IPS DF 6.9 (cell line): Measurements from ENCODE around the gene VBP1.
A peak's percentile ranks its signal among the peaks of the same experiment; 100 is the strongest.

Experiments used
- DNase-seq: peaks from one replicate; pipeline ENCODE4 v3.0.0-alpha.2; 2013; ENCODE audit warnings: low read depth, low spot score
- H3K27ac ChIP-seq: one replicate; pipeline ENCODE4 v1.5.1; 2013; ENCODE audit warnings: low read length, control low read depth
- H3K27me3 ChIP-seq: 2 replicates; pipeline ENCODE4 v1.6.1; 2013; ENCODE audit warnings: mild to moderate bottlenecking, low read length; ENCODE audit not compliant: control insufficient read depth, insufficient read depth
- H3K36me3 ChIP-seq: 2 replicates; pipeline ENCODE4 v1.6.1; 2013; ENCODE audit warnings: low read length; ENCODE audit not compliant: control insufficient read depth, insufficient read depth
- H3K4me1 ChIP-seq: 2 replicates; pipeline ENCODE4 v1.6.1; 2013; ENCODE audit warnings: low read length; ENCODE audit not compliant: control insufficient read depth, insufficient read depth
- H3K4me3 ChIP-seq: 2 replicates; pipeline ENCODE4 v1.5.1; 2013; ENCODE audit warnings: mild to moderate bottlenecking, low read length
- H3K9me3 ChIP-seq: 2 replicates; pipeline ENCODE4 v1.6.1; 2013; ENCODE audit warnings: low read length, inconsistent platforms; ENCODE audit not compliant: control insufficient read depth, insufficient read depth
- WGBS: extraction: QIAGEN DNeasy Blood & Tissue Kit; methylation state at CpG from one replicate; pipeline ENCODE4 v1.1.7; 2013; ENCODE audit warnings: mixed read lengths, missing lambda C conversion rate; ENCODE audit not compliant: insufficient read length, insufficient coverage; 5-methylcytosine and 5-hydroxymethylcytosine counted together

VBP1 gene, protein sequence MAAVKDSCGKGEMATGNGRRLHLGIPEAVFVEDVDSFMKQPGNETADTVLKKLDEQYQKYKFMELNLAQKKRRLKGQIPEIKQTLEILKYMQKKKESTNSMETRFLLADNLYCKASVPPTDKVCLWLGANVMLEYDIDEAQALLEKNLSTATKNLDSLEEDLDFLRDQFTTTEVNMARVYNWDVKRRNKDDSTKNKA

DNA sequence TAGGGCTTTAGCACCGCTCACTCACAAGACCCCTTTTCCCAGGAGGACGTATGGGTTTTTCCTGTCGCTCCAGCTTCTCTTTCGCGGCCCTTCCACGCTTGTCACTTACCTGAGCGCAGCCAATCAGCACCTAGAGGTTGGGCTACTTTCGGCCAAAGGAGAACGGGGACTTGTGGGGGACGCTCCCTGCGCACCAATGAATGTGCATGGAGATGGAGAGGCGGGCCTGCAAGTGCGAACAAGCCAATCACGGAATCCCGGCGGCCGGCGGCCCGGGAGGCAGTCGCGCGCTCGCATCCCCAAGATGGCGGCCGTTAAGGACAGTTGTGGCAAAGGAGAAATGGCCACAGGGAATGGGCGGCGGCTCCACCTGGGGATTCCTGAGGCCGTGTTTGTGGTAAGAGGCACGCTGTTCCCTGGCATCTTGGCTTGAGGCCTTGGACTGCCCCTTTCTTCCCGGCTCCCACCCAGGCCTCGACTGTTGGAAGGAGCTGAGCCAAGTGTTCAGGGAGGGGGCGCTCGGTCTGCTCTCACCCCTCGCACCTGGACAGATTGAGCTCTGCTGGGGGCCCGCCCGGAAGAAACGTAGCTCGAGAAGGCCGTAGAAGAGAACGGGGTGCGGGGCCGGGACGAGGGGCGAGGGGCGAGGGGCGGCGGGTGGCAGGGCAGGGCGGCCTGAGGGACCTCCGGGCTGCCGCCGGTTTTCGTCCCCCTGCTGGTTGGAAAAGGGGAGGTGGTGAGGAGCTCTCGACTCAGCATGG is at the start of gene VBP1:
TSS of gene VBP1 (plus strand) at position 282 of the 761 bp plus-strand sequence. CDS start at position 305, 23 bp downstream.
- H3K4me3 ChIP-seq: peak within 1 kb of the TSS; percentile 86; the same call in 1 of the 2 replicates
- H3K27me3 ChIP-seq: no peaks in the 10 kb centered on the region
- no peaks in the 10 kb centered on the region for H3K9me3 ChIP-seq
- DNase-seq: peak; percentile 75
- no peaks in the 10 kb centered on the region for H3K4me1 ChIP-seq
- no CpG with 5 or more reads among the region's 53 CpGs for whole genome bisulfite sequencing
- no peak within 1 kb of the TSS for H3K27ac ChIP-seq
- no peaks in the 10 kb centered on the region for H3K36me3 ChIP-seq

DNA sequence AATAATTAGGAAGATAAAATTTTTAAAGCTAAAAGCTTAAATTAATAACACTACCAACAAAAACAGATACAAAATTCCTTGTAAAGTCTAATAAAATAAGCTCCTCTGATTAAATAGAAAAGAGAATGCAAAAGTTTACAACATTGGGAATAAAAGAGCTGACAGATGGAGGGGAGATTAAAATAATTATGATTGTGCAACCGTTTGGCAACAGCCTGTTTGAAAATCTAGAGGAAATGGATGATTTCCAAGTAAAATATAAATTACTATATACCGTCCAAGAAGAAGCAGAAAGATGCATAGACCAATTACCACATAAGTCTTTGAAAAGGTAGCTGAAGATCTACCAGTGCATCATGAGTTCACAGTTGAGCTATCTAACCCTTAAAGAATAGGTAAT is 46.4 kb upstream of the VBP1 start:
- H3K4me1 ChIP-seq: no peaks in the 10 kb centered on the region
- H3K4me3 ChIP-seq: no peak overlapping the region
- no peaks in the 10 kb centered on the region for H3K9me3 ChIP-seq
- no peak overlapping the region for H3K27ac ChIP-seq
- WGBS: no CpG with 5 or more reads among the region's 2 CpGs
- no peaks in the 10 kb centered on the region for H3K27me3 ChIP-seq
- no peaks in the 10 kb centered on the region for H3K36me3 ChIP-seq
- DNase-seq: no peak

DNA sequence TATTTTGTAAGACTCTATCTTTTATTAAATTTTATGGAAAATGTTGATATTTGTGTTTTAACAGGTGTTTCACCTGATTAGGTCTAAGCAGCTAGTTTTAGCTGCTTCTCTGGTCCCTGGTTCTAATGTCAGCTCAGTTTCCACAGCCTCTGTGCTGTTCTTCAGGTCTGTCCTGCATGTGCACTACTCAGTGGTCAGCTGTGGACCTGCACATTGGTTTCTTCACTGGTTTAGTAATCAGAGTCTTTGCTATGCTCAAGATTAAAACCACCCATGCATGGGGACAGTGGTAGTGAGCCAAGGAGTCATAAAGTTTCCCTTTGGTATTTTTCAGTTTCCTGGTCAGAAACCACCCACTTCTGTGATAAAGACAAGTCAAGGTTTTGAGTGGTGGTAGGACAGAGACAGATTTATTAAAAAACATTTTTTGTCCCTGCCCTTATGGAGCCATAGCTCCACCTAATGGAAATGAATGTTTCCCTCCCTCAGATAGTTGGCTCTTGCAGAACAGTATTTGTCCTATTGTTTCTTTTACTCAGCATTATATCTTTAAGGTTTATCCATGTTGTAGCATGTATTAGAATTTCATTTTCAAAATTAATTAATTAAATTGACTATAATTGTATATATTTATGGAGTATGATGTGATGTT is 36.8 kb upstream of the VBP1 start:
- Histone ChIP-seq H3K36me3 (no peaks in the 10 kb centered on the region), H3K27me3 (no peaks in the 10 kb centered on the region), H3K4me3 (no peak overlapping the region), H3K4me1 (no peaks in the 10 kb centered on the region), H3K9me3 (no peaks in the 10 kb centered on the region), H3K27ac (no peak overlapping the region)
- DNase-seq: no peak

DNA sequence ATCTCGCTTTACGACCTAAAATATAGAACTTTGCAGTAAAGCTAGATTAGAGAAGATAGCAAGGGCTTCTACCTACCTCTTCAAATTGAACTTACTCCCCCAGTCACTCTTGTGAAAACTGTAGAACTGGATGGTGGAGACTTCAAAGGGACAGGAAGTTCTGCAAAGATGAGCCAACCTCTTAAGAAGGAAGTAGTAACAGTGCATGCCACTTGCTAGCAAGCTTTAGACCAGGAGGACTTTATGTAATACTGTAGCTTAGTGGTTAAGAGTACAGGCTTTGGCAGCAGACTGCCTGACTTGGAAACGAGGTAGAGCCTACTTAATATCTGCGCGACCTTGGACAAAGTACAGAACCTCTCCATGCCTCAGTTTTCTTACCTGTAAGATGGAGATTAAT is 27.5 kb upstream of the VBP1 start:
- Histone ChIP-seq H3K4me3 (no peak overlapping the region), H3K27ac (no peak overlapping the region), H3K9me3 (no peaks in the 10 kb centered on the region), H3K36me3 (no peaks in the 10 kb centered on the region), H3K27me3 (no peaks in the 10 kb centered on the region), H3K4me1 (no peaks in the 10 kb centered on the region)
- no peak for DNase-seq
- WGBS: no CpG with 5 or more reads among the region's 5 CpGs

DNA sequence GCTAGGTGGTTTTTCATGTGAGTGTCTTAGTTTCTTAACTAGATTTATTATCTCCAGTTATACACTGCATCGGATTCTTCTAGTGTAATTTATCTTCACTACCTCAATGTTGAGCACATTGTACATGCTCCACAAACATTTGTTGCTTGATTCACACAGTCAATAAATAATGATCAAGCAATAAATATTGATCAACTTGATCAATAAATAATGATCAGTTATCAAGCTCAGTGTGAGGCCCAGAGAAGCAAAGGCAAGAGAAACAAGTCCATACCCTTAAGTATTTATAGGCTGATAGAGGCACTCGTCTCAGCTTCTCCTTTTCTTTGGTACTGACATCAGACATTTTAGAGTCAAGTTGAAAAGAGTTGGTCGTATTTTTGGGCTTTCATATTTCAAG is 5.1 kb upstream of the VBP1 start:
- WGBS: no CpG with 5 or more reads among the region's 3 CpGs

DNA sequence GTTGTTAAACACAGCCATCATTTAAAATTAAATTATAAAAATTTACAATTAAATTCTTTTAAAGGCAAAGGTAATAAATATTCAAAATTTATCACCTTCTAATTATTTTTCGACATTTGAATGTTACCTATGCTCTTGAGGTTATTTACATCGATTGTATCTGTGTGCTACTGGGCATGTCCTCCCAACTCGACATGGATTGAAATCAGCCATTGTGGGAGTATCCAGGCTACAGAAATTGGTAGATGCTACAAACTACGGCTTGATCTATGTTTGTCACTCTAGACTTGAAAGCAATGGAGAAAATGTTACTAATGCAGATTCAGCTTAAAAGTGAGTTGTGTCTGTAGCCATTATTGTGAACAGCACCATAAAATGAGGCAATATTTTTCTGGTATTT is 2.5 kb upstream of the VBP1 start:
- H3K4me3 ChIP-seq: no peak overlapping the region
- H3K4me1 ChIP-seq: no peaks in the 10 kb centered on the region
- H3K27ac ChIP-seq: no peak overlapping the region
- no peaks in the 10 kb centered on the region for H3K27me3 ChIP-seq
- no peaks in the 10 kb centered on the region for H3K9me3 ChIP-seq
- no CpG with 5 or more reads among the region's 4 CpGs for WGBS
- no peaks in the 10 kb centered on the region for H3K36me3 ChIP-seq
- DNase-seq: no peak

More for the DNA sequence above, 5.1 kb upstream of the VBP1 start:
- no peak for DNase-seq
- H3K4me3 ChIP-seq: no peak overlapping the region
- no peaks in the 10 kb centered on the region for H3K4me1 ChIP-seq
- H3K9me3 ChIP-seq: no peaks in the 10 kb centered on the region
- H3K27me3 ChIP-seq: no peaks in the 10 kb centered on the region
- no peaks in the 10 kb centered on the region for H3K36me3 ChIP-seq
- no peak overlapping the region for H3K27ac ChIP-seq

DNA sequence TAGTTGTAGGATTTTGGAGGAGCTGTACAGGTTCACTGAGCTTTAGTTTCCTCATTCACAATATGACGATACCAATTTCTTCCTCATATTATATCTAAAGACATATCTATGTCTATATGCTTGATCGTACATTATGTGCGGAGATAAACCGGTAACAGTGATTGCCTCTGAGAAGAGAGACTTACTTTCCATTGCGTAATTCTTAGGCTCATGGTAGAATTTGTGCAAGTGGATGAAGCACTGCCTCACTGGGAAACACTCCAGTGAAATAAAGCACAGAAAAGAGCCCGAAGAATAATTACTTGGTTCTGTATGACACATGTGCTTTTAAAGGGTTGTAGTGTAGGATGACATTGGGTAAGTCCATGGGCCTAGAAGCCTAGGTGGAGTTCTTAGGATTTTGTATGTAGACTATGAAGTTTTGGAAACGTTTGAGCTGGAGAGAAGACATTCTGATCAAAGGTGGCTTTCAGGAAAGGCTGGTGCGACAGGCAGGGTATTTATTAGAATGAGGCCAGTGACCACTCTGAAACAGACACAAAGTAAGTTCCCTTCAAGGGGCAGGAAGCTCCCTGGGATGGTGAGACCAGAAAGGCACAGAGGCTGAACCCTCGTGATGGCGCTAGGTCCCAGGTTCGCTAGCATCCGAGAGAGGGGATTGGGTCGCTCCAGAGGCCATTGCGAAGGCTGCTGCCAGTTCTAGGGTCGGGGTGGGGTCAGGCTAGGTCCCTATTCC is 649 bp upstream of the VBP1 start:
- Histone ChIP-seq H3K4me3 (peak overlapping the region; percentile 21; the same call in 1 of the 2 replicates), H3K27me3 (no peaks in the 10 kb centered on the region), H3K9me3 (no peaks in the 10 kb centered on the region), H3K36me3 (no peaks in the 10 kb centered on the region), H3K27ac (no peak overlapping the region), H3K4me1 (no peaks in the 10 kb centered on the region)
- WGBS: no CpG with 5 or more reads among the region's 15 CpGs
- DNase-seq: no peak

DNA sequence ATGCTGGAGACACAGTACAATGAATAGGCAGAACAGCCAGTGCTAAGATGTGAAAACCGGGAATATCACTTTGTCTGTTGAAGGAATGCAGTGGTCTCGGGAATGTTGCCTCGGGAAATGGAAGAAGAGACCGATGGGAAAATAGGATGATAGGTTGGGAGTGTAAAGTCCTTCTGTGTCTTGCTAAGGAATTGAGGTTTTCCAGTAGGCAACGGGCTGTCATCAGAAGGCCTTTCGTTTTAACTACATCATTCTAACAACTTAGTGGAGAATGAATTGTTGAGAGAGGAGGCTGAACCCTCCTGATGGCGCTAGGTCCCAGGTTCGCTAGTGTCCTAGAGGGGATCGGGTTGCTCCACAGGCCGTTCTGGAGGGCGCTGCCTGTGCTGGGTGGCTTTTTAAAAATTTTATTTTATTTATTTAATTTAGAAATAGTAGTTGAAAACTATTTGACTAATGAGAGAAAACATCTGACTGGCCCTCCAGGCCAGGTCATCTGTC is 730 bp downstream of the VBP1 start:
- Histone ChIP-seq H3K27ac (no peak overlapping the region), H3K27me3 (no peaks in the 10 kb centered on the region), H3K9me3 (no peaks in the 10 kb centered on the region), H3K4me3 (peak overlapping the region; percentile 86; the same call in 1 of the 2 replicates), H3K4me1 (no peaks in the 10 kb centered on the region), H3K36me3 (no peaks in the 10 kb centered on the region)
- no peak for DNase-seq
- no CpG with 5 or more reads among the region's 11 CpGs for WGBS

DNA sequence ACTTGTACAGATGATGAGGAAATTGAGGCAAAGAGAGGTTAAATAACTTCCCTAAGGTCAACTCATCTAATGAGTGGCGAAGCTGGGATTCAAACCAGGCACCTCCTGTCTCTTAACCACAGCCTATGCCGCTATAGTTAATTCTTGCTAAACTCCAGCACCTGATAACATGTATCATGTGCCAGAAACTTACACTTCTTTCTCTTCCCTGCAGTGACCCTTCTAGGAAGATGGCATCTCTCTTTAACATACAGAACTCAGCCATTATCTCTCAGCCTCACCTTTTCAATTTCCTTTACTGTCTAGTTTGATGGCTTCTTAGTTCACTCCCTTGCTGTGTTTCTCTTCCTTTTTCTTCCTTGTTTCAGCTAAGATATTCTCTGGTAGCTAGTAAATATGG is 2.5 kb downstream of the VBP1 start:
- no peaks in the 10 kb centered on the region for H3K9me3 ChIP-seq
- H3K4me1 ChIP-seq: no peaks in the 10 kb centered on the region
- DNase-seq: no peak
- H3K27ac ChIP-seq: no peak overlapping the region
- no peaks in the 10 kb centered on the region for H3K27me3 ChIP-seq
- no peak overlapping the region for H3K4me3 ChIP-seq
- WGBS: no CpG with 5 or more reads among the region's 2 CpGs
- H3K36me3 ChIP-seq: no peaks in the 10 kb centered on the region

DNA sequence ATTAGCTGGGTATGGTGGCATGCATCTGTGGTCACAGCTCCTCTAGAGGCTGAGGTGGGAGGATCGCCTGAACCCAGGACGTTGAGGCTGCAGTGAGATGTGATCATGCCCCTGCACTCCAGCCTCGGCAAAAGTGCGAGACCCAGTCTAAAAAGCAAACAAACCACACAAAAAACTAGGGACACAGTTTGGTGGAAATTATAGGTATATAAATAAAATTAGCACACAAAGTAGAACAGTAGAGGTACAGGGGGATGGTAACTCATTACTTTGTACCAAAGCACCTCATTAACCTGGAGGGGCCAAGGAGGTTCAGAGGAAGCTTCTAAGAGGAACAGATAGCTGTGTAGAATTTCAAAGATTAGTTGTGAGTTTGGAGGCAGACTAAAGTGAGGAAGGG is 5.1 kb downstream of the VBP1 start:
- WGBS: no CpG with 5 or more reads among the region's 4 CpGs

More for the DNA sequence above, 5.1 kb downstream of the VBP1 start:
- DNase-seq: no peak
- no peaks in the 10 kb centered on the region for H3K4me1 ChIP-seq
- H3K36me3 ChIP-seq: no peaks in the 10 kb centered on the region
- H3K27ac ChIP-seq: no peak overlapping the region
- no peaks in the 10 kb centered on the region for H3K27me3 ChIP-seq
- H3K9me3 ChIP-seq: no peaks in the 10 kb centered on the region
- no peak overlapping the region for H3K4me3 ChIP-seq
